EH (cell line): ENCODE measurements around the gene USP47.

Experiments
- DNase-seq: peaks from one replicate; pipeline ENCODE4 v3.0.0-alpha.2; 2015; ENCODE audit warnings: low read depth

Gene USP47

GRCh38 chr11:11867720-11868119 lies 25.9 kb downstream of the USP47 start:
- no peak for DNase-seq

DNA sequence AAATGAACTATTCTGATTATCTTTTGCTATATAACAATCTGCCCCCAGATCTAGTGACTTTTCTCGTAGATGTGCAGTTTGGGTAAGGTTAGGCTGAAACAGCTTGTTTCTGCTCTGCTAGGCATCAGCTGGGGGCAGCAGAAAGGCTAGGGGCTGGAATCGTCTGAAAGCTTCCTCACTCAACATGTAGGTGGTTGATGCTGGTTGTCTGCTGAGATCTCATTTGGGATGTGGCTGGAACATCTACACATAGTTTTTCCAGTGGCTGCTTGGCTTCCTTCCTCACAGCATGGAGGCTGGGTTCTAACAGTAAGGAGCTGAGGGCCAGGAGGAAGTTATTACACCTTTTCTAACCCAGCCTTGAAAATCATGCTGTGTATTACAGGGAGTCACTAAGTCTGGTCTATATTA lies 30.2 kb downstream of the USP47 start:
- peak; percentile 28 for DNase-seq

DNA sequence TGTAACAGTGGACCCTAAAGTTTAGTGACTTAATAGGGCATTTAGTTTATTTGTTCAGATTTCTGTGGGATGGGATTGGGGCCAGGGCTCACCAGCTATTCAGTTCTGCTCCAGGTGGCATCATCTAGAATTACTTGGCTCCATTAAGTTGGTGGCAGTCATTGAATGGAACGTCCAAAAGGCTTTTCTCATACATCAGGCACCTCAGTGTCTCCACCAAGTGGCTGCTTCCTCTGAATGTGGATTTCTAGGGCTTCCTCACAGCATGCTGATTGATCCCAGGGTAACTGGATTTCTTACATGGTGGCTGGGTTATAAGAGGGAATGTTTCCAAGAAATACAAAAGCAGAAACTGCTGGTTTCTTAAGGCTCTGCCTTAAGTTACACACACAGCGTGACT lies 34.7 kb downstream of the USP47 start:
- peak; percentile 18 for DNase-seq

DNA sequence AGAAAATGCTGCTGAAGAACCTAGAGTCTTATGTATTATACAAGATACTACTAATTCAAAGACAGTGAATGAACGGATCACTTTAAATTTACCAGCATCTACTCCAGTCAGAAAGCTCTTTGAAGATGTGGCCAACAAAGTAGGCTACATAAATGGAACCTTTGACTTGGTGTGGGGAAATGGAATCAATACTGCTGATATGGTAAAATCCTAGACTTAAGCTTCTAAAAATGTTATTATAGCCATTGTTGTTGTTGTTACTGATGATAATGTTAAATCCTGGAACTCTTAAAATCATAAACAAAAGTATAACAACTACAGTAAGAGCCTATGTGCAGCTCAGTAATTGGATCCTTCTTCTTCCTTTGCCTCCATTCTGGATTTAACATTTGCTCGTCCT lies 38.4 kb downstream of the USP47 start:
- DNase-seq, result no peak

- DNase-seq, result no peak
Observed at GRCh38 chr11:11882539-11882938, 40.8 kb downstream of the USP47 start.

GRCh38 chr11:11884351-11884750 lies 42.6 kb downstream of the USP47 start:
- DNase-seq, result no peak

GRCh38 chr11:11884774-11885481 lies 43.2 kb downstream of the USP47 start:
- DNase-seq, result no peak

DNA sequence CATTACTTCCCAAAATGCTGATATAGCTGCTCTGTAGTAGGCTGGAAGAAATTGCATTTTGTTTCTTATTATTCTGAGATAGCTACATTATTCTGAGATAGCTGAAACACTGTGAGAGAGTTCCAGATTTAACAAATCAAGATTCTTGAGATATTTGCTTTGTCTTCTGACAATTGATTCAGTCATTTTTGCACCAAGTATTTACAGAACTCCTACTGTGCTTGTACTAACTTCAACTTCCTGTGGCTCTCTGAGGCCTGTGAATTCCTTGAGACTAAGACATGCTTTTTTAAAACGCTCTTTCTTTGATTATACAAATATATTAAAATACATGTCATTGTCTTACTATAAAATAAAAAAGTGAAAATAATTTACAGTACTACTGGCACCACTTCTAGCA lies 52.7 kb downstream of the USP47 start:
- peak; percentile 60 for DNase-seq

- peak; percentile 25 for DNase-seq
Observed at GRCh38 chr11:11895672-11896071, 53.9 kb downstream of the USP47 start.

- DNase-seq, result no peak
Observed at GRCh38 chr11:11898648-11899047, 56.9 kb downstream of the USP47 start.

DNA sequence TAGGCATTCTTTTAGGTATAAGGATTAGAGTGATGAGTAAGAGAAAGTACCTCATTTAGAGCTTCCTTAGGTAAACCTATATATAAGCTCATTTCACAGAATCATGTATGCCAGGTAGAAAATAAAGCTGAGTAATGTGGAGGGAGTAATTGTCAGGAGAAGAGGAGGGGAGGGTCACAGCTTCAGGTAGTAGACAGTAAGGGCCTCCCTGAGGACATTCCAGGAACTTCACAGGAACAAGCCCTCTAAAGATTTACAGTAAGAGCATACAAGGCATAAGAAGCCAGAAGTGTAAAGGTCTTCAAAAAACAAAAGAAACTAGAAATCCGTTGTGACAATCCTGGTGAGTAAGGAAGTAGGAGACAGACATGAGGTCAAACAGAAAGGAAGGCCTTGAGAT lies 57.6 kb downstream of the USP47 start:
- DNase-seq, result no peak

- no peak for DNase-seq
Observed at GRCh38 chr11:11901929-11902328, 60.2 kb downstream of the USP47 start.

- DNase-seq, result peak; percentile 81
Observed at GRCh38 chr11:11909727-11910126, 68.0 kb downstream of the USP47 start.

DNA sequence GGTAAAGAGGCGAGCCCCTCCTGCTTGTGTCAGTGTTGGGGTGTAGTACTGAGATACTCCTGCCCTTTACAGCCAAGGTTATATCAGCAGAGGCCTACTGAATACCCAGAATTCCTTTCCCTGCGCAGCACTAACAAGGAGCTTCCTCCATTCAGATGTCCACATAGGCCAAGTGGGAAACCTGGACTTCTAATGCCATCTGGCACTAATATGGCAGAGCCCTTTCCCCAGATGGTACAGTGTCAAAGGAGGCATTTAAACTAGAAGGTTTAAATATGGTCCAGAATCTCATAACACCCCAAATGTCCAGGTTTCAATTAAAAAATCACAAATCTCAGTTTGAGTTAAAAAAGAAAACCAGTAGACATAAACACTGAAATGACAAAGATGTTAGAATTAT lies 68.8 kb downstream of the USP47 start:
- DNase-seq, result no peak

DNA sequence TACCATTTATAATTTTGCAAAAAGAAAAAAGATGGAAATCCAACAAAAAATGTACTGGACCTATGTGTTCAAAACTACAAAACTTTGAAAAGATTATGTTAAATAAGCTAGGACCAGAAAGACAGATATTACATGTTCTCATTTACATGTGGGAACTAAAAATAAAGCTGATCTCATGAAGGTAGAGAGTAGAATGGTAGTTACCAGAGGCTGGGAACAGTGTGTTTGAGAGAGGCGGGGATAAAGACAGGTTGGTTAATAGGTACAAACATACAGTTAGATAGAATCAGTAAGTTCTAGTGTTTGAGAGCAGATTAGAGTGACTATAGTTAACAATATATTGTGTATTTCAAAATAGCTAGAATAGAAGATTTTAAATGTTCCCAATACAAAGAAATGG lies 71.6 kb downstream of the USP47 start:
- DNase-seq, result no peak

- no peak for DNase-seq
Observed at GRCh38 chr11:11915625-11916024, 73.9 kb downstream of the USP47 start.

- peak; percentile 84 for DNase-seq
Observed at GRCh38 chr11:11916981-11917399, 75.2 kb downstream of the USP47 start.

DNA sequence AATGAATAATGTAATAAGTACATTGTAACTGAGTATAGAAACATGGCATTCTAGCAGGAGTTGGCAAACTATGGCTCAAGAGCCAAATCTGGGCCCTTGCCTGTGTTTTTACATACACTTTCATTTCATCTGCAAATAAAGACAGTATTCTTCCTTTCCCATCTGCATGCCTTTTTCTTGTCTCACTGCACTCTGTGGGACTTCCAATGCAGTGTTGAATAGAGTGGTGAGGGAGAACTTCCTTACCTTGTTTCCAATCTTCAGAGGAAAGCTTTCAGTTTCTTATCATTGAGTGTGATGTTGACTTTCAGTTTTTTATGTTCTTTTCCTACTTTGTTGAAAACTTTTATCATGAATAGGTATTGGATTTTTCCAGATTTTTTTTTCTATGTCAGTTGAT lies 82.1 kb downstream of the USP47 start:
- no peak for DNase-seq

DNA sequence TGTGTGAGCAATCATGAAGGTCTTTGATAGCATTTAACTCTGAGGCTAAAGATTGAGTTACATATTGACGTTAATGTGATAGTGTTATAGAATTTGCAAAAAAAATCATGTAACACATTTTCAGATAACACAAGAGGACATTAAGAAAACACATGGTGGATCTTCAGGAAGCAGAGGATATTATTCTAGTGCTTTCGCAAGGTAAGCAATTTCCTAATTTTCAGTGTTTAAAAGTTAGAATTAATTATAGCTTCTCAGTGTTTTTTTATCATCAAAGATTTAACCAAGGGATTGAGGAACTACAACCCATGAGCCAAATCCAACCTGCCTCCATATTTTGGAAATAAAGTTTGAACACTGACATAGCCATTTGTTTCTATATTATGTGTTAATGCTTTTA lies 88.1 kb downstream of the USP47 start:
- no peak for DNase-seq

DNA sequence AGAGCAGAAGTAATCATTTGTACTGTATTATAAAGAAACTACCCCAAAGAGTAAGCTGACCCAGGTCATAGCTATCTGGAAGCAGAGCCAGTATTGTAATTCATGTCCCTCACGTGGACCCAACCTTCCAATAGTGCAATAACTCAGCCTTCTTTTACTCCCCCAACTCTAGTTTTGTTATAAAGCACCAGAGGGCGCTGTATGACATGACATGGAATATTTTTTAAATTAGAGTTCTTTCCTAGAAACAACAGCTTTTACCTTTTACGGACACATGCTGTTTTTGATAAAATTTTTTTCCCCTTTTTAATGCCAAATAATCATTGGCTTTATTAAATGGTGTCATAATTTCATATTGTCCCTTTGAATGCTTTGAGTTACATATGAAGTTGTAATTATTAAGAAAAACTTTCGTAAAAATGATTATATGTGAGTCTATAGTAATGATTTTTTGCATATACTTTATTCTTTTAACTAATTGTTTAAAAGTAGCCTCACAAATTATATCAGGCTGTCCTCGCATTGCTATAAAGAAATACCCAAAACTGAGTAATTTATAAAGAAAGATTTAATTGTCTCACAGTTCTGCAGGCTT lies 89.8 kb downstream of the USP47 start:
- DNase-seq, result peak; percentile 77

DNA sequence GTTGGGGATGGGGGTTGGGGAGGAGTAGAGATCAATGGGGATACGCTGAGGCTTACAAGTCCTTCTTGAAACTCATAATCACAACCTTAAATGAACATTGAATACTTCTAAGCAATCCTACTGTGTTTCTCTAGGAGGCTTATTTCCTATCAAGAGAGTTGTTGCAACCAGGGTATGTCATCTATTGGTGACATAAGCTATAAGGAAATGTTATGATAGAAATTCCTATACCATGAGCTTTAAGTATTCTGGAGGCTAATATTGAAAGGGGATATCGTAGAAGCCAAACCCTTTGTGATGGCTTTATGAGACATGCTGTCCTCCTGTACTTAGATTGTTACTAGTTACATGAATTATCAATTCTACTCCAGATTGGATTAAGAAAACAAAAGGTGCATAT lies 93.8 kb downstream of the USP47 start:
- no peak for DNase-seq

DNA sequence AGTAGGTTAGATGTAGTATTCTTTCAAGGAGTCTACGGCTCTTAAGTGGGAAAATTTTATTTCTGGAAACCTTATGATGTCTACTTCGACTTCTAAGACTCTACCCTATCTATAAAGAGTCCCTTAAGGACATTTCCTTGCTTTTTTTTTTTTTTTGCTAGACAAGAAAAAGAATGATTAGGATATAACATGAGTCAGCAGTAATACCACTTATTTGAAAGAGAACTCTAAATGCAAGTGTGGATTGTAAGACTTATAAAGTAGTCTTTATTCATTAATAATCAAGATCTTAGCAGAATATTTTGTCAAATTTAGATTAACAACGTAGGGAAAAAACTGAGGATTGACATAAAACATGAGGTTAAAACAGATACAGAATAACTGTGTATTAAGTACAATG lies 95.7 kb downstream of the USP47 start:
- no peak for DNase-seq

GRCh38 chr11:11937957-11938356 lies 96.2 kb downstream of the USP47 start:
- DNase-seq, result peak; percentile 22

DNA sequence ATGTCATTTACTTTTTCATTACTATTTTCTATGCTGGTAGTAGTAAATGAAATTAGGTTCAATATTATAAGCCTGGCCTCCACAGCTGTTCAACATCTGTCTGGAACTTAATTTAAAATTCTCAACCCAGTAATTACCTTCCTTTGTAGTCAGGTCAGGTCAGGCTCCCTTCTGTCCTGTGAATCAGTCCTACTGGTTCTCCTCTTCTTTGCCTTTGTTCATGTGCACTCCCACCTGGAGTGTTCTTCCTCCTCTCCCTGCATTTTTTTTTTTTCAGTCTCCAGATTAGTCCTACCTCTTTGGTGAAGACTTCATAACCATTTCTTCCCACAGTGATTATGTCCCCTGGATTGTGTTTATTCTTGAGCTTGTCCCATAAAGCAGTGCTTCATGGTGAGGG lies 98.8 kb downstream of the USP47 start:
- DNase-seq, result no peak
